Lower lobe of right lung (tissue), 2 donors: ENCODE results near the gene RNF213. TPM values are rescaled to one million over a fixed set of nuclear protein-coding genes. Genes with fewer than 3 reads are reported as not detected.

Experiments
- ATAC-seq, 2 donors: fragments of 200-7000 bp; cut with Tn5 transposase; one replicate each; pipeline ENCODE4 v1.9.1; 2020 to 2022; ENCODE audit warnings: mild to moderate bottlenecking in 2 of 2, moderate library complexity in 2 of 2
- DNase-seq: peaks from one replicate; pipeline ENCODE4 v3.0.0-alpha.2; 2020
- H3K27ac ChIP-seq: fragments of 200-600 bp; one replicate; pipeline ENCODE4 v1.8.0; 2022
- H3K27me3 ChIP-seq: fragments of 200-600 bp; one replicate; pipeline ENCODE4 v1.8.0; 2022; ENCODE audit warnings: low read depth
- H3K36me3 ChIP-seq: fragments of 200-600 bp; one replicate; pipeline ENCODE4 v1.8.0; 2022; ENCODE audit warnings: mild to moderate bottlenecking
- H3K4me1 ChIP-seq: fragments of 200-600 bp; one replicate; pipeline ENCODE4 v1.8.0; 2022
- H3K4me3 ChIP-seq: fragments of 200-600 bp; one replicate; pipeline ENCODE4 v1.8.0; 2022; ENCODE audit warnings: mild to moderate bottlenecking
- H3K9me3 ChIP-seq: fragments of 200-600 bp; one replicate; pipeline ENCODE4 v1.8.0; 2022
- intact Hi-C: fragments of 100-400 bp; cut with DNase I; formaldehyde crosslinking; loops from one replicate; pipeline ENCODE4 v1.11.0; 2022
- total RNA-seq: library from RNA; stranded (reverse); fragmentation: NEBNext Ultra II Directional; extraction: Animal tissue kit (Norgen Biotek cat#: 25700); gene quantifications from one replicate; pipeline ENCODE4 v1.2.1, GENCODE V29; 2021
- TF ChIP-seq, protein P1 (sequence below): fragments of 200-600 bp; IDR thresholded peaks from one replicate; pipeline ENCODE4 v1.8.0; 2022; ENCODE audit warnings: antibody characterized with exemption, mild to moderate bottlenecking
- donor health status: DM: no; HTN: yes; CAD: no; lungs with severe emphysema.

Gene RNF213
- total RNA-seq, 1 donor from 2014 or later: 300 TPM

DNA sequence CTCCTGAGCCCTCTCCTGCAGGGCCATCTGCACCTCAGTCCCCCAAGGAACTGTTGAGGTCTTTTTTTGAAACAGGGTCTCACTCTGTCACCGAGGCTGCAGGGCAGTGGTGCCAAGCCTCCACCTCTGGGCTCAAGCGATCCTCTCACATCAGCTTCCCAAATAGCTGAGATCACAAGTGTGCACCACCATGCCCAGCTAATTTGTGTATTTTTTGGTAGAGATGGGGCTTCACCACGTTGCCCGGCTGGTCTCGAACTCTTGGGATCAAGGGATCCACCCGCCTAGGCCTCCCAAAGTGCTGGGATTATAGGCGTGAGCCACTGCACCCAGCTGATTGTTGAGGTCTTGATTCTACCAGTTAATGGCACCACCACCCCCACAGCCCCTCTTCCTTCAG is 126.4 kb downstream of the RNF213 start:
- ATAC-seq: no peak

DNA sequence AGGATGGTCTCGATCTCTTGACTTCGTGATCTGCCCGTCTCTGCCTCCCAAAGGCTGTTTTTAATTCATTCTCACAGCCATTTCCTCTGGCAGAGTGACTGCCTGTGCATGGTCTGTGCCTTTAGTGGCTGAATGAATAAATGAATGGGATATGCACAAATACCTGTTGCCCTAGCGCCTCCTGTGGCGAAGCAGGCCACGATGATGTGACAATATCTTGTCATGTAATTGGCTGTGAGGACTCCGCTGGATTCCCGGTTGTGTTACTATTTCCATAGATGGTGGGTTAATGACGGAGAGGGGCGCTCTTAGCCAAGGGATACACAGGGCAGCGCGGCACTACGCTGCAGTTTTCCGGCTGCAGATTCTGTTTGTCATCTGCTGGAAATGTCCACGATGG is 127.5 kb downstream of the RNF213 start:
- intact Hi-C loops: no loop called here

More for the DNA sequence above, 126.4 kb downstream of the RNF213 start:
- no peaks in the 10 kb centered on the region for H3K4me1 ChIP-seq
- H3K4me3 ChIP-seq: no peak overlapping the region
- TF ChIP-seq, protein P1, sequence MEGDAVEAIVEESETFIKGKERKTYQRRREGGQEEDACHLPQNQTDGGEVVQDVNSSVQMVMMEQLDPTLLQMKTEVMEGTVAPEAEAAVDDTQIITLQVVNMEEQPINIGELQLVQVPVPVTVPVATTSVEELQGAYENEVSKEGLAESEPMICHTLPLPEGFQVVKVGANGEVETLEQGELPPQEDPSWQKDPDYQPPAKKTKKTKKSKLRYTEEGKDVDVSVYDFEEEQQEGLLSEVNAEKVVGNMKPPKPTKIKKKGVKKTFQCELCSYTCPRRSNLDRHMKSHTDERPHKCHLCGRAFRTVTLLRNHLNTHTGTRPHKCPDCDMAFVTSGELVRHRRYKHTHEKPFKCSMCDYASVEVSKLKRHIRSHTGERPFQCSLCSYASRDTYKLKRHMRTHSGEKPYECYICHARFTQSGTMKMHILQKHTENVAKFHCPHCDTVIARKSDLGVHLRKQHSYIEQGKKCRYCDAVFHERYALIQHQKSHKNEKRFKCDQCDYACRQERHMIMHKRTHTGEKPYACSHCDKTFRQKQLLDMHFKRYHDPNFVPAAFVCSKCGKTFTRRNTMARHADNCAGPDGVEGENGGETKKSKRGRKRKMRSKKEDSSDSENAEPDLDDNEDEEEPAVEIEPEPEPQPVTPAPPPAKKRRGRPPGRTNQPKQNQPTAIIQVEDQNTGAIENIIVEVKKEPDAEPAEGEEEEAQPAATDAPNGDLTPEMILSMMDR: no peak
- peaks cover 100% of the 10 kb centered on the region for H3K36me3 ChIP-seq
- no peak for DNase-seq
- intact Hi-C loops: no loop called here
- H3K27me3 ChIP-seq: no peaks in the 10 kb centered on the region
- no peaks in the 10 kb centered on the region for H3K9me3 ChIP-seq
- no peak overlapping the region for H3K27ac ChIP-seq

DNA sequence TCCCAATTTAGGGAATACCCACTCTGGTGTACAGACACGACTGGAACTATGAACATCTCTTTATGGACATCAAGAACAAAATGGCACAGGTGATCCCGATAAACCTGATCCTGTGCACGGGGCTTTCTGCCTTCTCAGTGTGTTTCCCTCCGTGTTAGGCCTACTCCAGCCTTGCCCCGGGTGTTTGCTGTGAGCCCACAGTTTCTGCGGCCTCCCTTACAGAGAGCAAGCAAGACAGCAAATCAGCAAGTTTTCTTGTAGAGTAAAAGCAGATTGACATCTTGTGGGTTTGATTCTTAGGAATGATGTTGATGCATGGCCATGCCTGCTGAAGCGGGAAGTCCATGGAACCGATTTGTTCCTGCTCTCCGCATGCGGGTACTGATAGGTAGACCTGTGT is 127.9 kb downstream of the RNF213 start:
- ATAC-seq: no peak
- DNase-seq: no peak
- Histone ChIP-seq H3K9me3 (no peaks in the 10 kb centered on the region), H3K36me3 (peaks cover 100% of the 10 kb centered on the region), H3K4me3 (no peak overlapping the region), H3K27me3 (no peaks in the 10 kb centered on the region), H3K4me1 (no peaks in the 10 kb centered on the region), H3K27ac (no peak overlapping the region)
- TF ChIP-seq, protein P1: no peak
- intact Hi-C loops: no loop called here

More for the DNA sequence above, 127.5 kb downstream of the RNF213 start:
- H3K9me3 ChIP-seq: no peaks in the 10 kb centered on the region
- H3K27ac ChIP-seq: no peak overlapping the region
- no peak overlapping the region for H3K4me3 ChIP-seq
- no peaks in the 10 kb centered on the region for H3K4me1 ChIP-seq
- no peak for DNase-seq
- peaks cover 100% of the 10 kb centered on the region for H3K36me3 ChIP-seq
- no peak for ATAC-seq
- TF ChIP-seq, protein P1: no peak
- H3K27me3 ChIP-seq: no peaks in the 10 kb centered on the region

DNA sequence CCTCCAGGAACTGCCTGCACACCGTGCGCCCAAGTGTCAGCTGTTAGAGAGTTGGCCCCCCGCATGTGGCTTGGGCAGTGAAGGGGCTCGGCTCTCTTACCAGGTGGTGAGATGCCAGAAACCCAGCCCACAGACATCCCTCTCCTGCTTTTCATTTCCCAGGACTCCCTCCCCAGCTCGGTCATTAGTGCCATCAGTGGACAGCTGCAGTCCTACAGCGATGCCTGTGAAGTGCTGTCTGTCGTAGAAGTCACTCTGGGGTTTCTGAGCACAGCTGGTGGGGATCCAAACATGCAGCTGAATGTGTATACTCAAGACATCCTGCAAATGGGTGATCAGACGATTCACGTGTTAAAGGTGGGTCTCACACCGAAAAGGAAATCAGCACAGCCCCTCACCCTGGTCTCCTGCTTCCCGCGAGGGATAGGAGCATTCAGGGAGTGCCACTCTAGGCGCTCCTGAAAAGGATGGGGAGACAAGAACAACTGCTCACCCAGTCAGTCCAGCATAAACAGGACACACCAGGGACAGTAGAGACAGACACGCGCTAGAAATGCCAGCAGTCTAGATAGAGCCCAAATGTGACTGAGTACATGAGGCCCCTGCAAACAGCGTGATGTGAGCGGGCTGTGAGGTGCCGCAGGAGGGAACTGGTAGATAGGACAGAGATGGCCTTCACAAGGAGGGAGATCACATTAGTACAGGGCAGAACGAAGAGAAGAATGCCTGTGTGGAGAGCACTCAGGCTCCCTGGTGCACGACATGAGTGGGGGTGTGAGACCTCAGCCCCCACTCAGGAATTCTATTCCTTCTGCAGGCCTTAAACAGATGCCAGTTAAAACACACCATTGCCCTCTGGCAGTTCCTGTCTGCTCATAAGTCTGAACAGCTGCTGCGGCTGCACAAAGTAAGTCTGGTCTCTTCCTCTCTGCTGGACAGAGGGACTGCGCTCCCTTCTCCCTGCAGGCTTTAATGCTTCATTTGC is 128.7 kb downstream of the RNF213 start:
- H3K9me3 ChIP-seq: no peaks in the 10 kb centered on the region
- ATAC-seq: no peak
- DNase-seq: no peak
- intact Hi-C loops: no loop called here
- H3K4me1 ChIP-seq: no peaks in the 10 kb centered on the region
- H3K4me3 ChIP-seq: no peak overlapping the region
- H3K36me3 ChIP-seq: peaks cover 100% of the 10 kb centered on the region
- TF ChIP-seq, protein P1: no peak
- peak overlapping the region; percentile 24 for H3K27ac ChIP-seq
- H3K27me3 ChIP-seq: no peaks in the 10 kb centered on the region

DNA sequence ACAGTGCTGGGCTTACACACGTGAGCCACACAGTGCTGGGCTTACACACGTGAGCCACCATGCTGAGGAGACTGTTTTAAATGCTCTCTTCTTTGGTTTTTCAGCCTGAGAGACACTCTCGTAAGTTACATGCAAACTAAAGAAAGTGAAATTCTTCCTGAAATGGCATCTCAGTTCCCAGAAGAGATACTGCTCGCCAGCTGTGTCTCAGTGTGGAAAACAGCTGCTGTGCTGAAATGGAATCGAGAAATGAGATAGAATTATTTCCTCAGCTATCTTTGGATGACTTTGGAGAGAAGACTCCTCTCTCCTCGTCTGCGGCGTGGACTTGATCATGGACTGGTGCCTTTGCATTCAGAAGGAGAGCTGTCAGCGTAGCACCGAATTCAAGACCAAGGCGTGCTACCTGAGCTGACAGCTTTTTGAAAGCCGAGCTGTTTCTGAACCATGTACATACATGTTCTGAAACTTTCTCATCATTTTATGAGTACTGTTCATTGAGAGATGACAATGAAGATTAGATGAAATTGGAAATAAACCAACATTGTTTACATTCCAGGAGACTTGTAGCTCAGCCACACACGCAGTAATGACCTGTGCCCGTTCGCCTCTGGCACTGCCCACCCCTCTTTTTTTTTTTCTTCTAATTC is 132.7 kb downstream of the RNF213 start:
- no peak for DNase-seq
- Histone ChIP-seq H3K4me3 (no peak overlapping the region), H3K36me3 (peaks cover 73% of the 10 kb centered on the region), H3K27me3 (no peaks in the 10 kb centered on the region), H3K9me3 (no peaks in the 10 kb centered on the region), H3K4me1 (peaks cover 12% of the 10 kb centered on the region), H3K27ac (peak overlapping the region; percentile 46)
- TF ChIP-seq, protein P1: no peak
- intact Hi-C loops: no loop called here
- ATAC-seq: no peak
